Duodenal mucosa (tissue), 2 donors: ENCODE results near the gene COQ9.
A peak's percentile ranks its signal among the peaks of the same experiment; 100 is the strongest.
"Not testable (repeated sequence)": the region's sequence is repeated elsewhere in the genome, so short reads cannot be mapped to it uniquely, and the experiment has no call there.

Source experiments
- H3K27ac ChIP-seq: one replicate; pipeline ENCODE4 v1.7.0; 2013; ENCODE audit warnings: low read depth, low read length
- H3K27me3 ChIP-seq, 2 donors: one replicate each; pipeline ENCODE4 v1.7.0; 2013; ENCODE audit warnings: low read length in 2 of 2, control low read depth in 1 of 2; ENCODE audit not compliant: insufficient read depth in 2 of 2, control insufficient read depth in 1 of 2
- H3K36me3 ChIP-seq, 2 donors: one replicate each; pipeline ENCODE4 v1.7.0; 2013; ENCODE audit warnings: low read length in 2 of 2, control low read depth in 1 of 2; ENCODE audit not compliant: insufficient read depth in 2 of 2, control insufficient read depth in 1 of 2
- H3K4me1 ChIP-seq, 2 donors: one replicate each; pipeline ENCODE4 v1.7.0; 2013; ENCODE audit warnings: low read length in 2 of 2, control low read depth in 1 of 2; ENCODE audit not compliant: insufficient read depth in 2 of 2, control insufficient read depth in 1 of 2
- H3K4me3 ChIP-seq, 2 donors: one replicate each; pipeline ENCODE4 v1.7.0; 2013; ENCODE audit warnings: low read length in 2 of 2, low read depth in 1 of 2
- H3K9ac ChIP-seq, 2 donors: one replicate each; pipeline ENCODE4 v1.7.0; 2013; ENCODE audit warnings: low read length in 2 of 2, low read depth in 1 of 2
- H3K9me3 ChIP-seq, 2 donors: one replicate each; pipeline ENCODE4 v1.7.0; 2013; ENCODE audit warnings: low read length in 2 of 2, control low read depth in 1 of 2; ENCODE audit not compliant: control insufficient read depth in 1 of 2

The COQ9 gene

DNA sequence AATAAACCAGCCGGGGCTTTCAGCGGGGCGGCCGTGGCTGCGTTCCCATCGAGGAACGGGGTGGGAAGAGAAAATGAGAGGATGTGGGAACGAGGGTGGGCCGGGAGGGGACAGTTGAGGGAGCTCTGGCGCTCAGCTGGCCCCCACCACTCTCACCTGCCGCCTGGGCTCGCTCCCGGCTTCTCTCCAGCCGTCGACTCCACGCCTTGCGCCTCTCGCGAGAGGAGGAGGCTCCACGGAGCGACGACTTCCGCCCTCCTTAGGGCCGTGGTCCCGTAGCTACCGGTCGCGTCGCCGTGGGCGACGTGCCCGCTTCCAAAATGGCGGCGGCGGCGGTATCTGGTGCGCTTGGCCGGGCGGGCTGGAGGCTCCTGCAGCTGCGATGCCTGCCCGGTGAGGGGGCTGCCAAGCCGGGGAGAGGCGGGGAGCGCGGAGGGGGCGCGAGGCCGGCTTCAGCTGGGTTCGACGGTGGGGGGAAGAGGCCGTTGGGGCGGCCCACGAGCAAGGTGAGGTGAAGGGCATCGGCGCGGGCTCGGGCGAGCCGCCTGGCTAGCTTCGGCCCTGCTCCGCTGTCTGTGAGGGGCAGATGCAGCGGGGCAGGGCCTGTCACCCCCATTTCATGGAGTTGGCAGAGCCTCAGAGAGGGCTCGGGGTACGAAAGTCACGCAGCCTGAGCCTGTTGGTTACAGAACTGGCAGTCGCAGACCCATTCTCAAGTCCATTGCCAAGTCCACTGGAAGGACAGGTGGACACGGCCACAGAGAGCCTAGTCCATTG lies at the start of gene COQ9, which contains the start of gene CIAPIN1:
Gene COQ9, plus strand, starts transcription at position 294 of the 777 bp plus-strand sequence. Its CDS starts 27 bp downstream, at position 321.
Gene CIAPIN1, minus strand, starts transcription at position 200 of the 777 bp plus-strand sequence. CDS start 6,457 bp downstream, outside the sequence.
- peak within 1 kb of the TSS; percentile 83 to 95 for H3K4me3 ChIP-seq

DNA sequence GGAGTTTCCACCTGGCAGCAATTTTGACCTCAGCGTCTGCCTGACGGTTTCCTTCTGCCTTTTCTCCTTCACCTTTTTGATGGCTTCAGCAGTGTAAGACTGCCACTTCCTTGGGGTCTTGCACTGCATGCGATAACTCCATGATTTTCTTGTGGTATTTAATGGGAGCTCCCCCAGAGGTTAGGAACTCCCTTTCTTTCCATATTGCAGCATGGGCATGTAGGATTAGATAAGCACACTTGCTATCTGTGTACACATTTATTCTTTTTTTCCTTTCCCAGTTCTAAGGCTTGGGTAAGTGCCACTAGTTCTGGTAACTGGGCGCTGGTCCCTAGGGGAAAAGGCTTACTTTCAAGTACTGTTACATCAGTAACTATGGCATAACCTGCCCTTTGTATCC lies 49.8 kb upstream of the COQ9 start:
- not testable (repeated sequence) for H3K4me3 ChIP-seq, H3K9ac ChIP-seq, H3K27ac ChIP-seq, H3K27me3 ChIP-seq, H3K9me3 ChIP-seq, H3K36me3 ChIP-seq, H3K4me1 ChIP-seq

More for the DNA sequence above, at the start of gene COQ9, which contains the start of gene CIAPIN1:
- H3K9ac ChIP-seq = peak within 1 kb of the TSS; percentile 92 to 93
- no peaks in the 10 kb centered on the region for H3K27me3 ChIP-seq
- peaks cover 15 to 22% of the 10 kb centered on the region in 2 donors for H3K4me1 ChIP-seq
- H3K36me3 ChIP-seq = peaks cover 0 to 15% of the 10 kb centered on the region in 2 donors
- no peaks in the 10 kb centered on the region for H3K9me3 ChIP-seq
- peak within 1 kb of the TSS; percentile 76 for H3K27ac ChIP-seq

DNA sequence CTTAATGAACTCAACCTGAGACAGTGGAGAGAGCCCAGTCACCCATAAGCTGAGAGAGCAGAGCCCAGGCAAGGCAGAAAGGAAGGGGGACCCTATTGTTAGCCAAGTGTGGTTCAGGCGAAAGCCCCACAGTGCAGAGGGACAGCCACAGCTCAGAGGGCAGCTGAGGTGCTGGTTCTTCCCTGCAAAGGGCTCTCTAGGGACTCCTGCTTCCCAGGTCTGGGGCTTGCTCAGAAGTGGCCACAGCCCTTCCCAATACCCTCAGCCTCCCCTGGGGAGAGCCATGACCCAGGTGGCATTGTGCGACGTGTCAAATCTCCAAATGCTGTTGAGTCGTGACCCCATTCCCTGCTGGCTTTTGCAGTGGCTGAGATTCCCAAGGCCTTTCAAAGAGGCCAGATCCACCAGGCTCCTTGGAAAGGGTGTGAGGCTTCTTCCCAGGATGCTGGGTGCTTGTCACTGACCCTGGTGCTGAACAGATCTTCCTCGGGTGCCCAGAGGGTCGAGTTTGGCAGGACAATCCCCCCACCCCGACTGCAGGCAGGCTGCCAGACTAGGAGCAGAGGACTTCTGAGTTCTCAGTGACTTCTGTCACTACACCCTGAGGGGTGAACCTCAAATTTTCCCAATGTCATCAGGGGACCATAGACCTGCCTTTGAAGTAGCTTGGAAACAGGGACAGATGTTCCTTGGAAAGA lies 45.2 kb upstream of the COQ9 start:
- H3K27me3 ChIP-seq = no peaks in the 10 kb centered on the region
- no peaks in the 10 kb centered on the region for H3K4me1 ChIP-seq
- H3K9ac ChIP-seq = no peak overlapping the region
- no peaks in the 10 kb centered on the region for H3K9me3 ChIP-seq
- H3K36me3 ChIP-seq = no peaks in the 10 kb centered on the region
- H3K27ac ChIP-seq = no peak overlapping the region
- H3K4me3 ChIP-seq = no peak overlapping the region

- Histone ChIP-seq H3K27ac (no peak within 1 kb of the TSS), H3K9ac (no peak within 1 kb of the TSS), H3K27me3 (no peaks in the 10 kb centered on the region), H3K9me3 (no peaks in the 10 kb centered on the region), H3K4me1 (no peaks in the 10 kb centered on the region), H3K36me3 (no peaks in the 10 kb centered on the region), H3K4me3 (no peak within 1 kb of the TSS)
These were observed 43.1 kb upstream of the COQ9 start, which contains the start of gene CCL17 for GRCh38 chr16:57403965-57404817. Gene CCL17 (plus strand): TSS chr16:57404767. CDS start chr16:57413933, 9,166 bp downstream.

DNA sequence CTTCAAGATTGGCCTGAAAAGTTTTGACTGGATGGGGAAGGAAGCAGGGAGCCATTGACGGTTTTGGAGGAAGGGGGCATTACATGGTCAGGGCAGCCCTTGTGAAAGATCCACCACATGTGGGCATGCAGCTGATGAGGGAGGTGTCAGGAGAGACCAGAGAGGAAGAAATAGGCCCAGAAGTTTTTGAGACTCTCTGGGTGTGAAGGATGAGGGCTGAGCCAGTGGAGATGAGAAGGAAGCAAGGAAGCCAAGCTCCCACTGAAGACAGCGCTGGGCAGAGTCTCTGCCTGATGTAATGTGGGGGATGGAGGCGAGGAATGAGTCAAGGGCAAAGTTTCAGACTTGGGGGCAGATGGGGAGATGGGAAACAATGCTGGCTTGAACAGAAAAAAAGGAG lies 42.2 kb upstream of the COQ9 start:
- no peak overlapping the region for H3K4me3 ChIP-seq
- no peaks in the 10 kb centered on the region for H3K9me3 ChIP-seq
- H3K9ac ChIP-seq = no peak overlapping the region
- no peaks in the 10 kb centered on the region for H3K36me3 ChIP-seq
- H3K4me1 ChIP-seq = no peaks in the 10 kb centered on the region
- H3K27ac ChIP-seq = no peak overlapping the region
- no peaks in the 10 kb centered on the region for H3K27me3 ChIP-seq

GRCh38 chr16:57406881-57407280 lies 40.4 kb upstream of the COQ9 start:
- no peak overlapping the region for H3K27ac ChIP-seq
- H3K4me1 ChIP-seq = no peaks in the 10 kb centered on the region
- H3K9ac ChIP-seq = no peak overlapping the region
- H3K9me3 ChIP-seq = no peaks in the 10 kb centered on the region
- H3K36me3 ChIP-seq = no peaks in the 10 kb centered on the region
- H3K4me3 ChIP-seq = no peak overlapping the region
- no peaks in the 10 kb centered on the region for H3K27me3 ChIP-seq

DNA sequence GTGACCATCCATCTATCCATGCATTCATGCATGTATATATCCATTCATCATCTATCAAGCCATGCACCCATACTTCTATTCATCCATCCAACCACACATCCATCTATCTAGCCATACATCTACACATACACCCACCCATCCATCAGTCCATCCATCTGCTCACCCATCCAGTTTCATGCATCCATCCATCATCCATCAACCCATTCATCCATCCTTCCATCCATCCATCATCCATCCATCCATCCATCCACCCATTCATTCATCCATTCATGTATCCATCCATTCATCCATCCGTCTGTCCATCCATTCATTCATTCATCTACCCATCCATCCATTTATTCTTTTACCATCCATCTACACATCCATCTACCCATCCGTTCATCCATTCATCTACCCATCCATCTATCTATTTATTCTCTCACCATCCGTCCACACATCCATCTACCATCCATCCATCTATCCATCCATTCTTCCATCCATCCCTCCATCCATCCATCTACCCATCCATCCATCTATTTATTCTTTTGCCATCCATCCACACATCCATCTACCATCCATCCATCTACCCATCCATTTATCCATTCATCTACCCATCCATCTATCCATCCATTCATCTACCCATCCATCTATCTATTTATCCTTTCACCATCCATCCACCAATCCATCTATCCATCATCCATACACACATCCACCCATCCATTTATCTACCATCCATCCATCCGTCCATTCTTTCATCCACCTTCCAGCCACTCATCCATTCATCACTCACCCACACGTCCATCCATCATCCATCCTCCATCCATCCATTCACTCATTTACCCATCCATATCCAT lies 39.5 kb upstream of the COQ9 start:
- Histone ChIP-seq H3K27ac (no peak overlapping the region), H3K9ac (no peak overlapping the region), H3K4me1 (no peaks in the 10 kb centered on the region), H3K4me3 (no peak overlapping the region), H3K9me3 (no peaks in the 10 kb centered on the region), H3K36me3 (no peaks in the 10 kb centered on the region), H3K27me3 (no peaks in the 10 kb centered on the region)

GRCh38 chr16:57409065-57409464 lies 38.2 kb upstream of the COQ9 start:
- Histone ChIP-seq H3K36me3 (no peaks in the 10 kb centered on the region), H3K4me1 (no peaks in the 10 kb centered on the region), H3K9me3 (no peaks in the 10 kb centered on the region), H3K9ac (no peak overlapping the region), H3K27me3 (no peaks in the 10 kb centered on the region), H3K27ac (no peak overlapping the region), H3K4me3 (no peak overlapping the region)

GRCh38 chr16:57409870-57410587 lies 37.2 kb upstream of the COQ9 start:
- no peaks in the 10 kb centered on the region for H3K27me3 ChIP-seq
- H3K4me3 ChIP-seq = no peak overlapping the region
- no peak overlapping the region for H3K27ac ChIP-seq
- H3K4me1 ChIP-seq = no peaks in the 10 kb centered on the region
- H3K9ac ChIP-seq = no peak overlapping the region
- H3K36me3 ChIP-seq = no peaks in the 10 kb centered on the region
- H3K9me3 ChIP-seq = no peaks in the 10 kb centered on the region
